HG02759 (cell line): Measurements from ENCODE around the gene CFAP221.
A peak's percentile ranks its signal among the peaks of the same experiment; 100 is the strongest.

Source experiments
- ATAC-seq: cut with Tn5 transposase; IDR thresholded peaks from one replicate; pipeline ENCODE4 v1.9.1; 2021; ENCODE audit warnings: mild to moderate bottlenecking, moderate library complexity; ENCODE audit not compliant: unreplicated experiment

CFAP221 gene

DNA sequence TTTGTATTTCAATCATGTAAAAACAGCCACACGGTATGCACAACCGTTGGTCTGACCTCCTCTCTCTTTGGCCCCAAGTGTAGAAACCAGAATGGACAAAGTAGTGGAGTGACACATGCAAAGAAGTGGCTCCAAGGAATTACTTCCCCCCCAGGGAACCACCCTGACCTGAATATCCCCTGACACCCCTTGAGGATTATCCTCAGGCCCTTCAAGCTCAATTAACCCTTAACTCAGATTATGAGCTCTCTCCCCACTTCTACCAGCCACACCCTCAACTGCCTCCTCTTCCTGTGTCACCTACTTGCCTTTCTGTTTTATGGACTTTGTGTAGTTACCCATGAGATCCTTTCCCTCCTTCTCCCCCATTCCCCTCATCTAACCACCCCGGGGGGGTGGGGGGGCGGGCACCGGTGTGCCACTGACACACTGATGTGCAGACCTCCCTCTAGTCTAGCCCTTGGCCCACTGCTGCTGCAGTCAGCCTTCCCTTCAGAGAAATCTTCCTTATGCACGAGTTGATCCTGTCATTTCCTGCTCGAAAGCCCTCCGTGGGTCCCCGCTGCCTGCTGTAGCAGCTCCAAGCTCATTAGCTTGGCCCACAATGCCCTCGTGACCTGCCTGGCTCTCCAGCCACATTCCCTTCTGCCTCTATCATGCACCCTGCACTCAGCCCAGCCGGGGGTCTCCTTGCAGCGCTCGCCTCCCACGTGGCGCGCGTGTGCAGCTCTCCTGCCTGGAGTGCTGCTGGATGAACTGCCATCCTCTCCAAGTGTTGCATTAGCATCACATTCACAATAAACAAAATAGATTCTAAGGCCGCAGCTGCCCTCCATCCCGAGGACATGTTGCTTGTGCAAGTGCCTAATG is 94.7 kb downstream of the CFAP221 start:
- no peak for ATAC-seq

DNA sequence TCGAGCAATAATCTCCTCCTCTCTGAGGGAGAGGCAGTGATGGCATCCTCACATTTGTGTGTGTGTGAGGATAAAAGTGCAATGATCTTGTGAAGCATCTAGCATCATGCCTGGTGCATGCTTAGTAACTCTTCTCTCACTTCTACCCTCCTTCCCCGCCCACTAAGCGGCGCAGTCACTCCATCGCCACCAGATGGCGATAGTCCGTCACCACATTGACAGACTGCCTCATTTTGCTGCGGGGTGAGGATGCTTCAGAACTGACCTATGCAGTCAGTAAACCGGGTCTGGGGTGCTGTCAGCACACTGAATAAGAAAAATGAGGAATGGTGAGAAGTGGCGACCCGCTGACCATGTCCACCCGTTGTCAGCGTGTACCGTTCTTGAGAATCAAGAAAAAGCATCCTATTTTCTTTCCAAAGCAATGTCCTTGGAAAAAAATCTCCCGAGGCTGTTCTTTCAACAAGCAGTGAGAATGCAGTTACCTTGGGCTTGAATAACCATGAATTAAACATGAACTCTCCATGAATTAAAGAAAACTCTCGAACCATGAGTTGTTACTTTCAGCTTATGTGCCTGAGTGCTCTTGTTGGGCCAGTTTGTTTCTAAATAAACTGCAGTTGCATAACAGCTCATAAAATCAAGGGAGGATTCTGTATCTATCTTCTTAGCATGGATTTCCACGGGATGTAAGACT is 97.5 kb downstream of the CFAP221 start:
- peak; percentile 99 for ATAC-seq

DNA sequence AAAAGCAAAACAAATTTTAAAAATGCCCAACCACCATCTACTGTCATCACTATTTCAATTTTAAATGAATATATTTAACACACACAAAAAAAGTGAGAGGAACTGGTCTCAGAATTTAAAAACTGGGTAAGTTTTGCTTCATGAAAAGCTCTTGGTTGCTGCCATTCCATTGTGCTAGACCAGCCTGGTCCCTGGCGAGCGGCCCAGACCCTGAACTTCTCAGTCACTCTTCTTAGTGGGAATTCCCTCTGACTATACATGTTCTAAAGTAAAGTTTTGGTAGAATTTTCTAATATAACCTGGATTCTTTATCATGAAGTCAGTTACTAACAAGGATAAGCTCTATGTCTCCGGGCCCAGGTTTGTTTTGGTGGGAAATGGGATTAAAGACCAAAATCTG is 99.9 kb downstream of the CFAP221 start:
- ATAC-seq: no peak

DNA sequence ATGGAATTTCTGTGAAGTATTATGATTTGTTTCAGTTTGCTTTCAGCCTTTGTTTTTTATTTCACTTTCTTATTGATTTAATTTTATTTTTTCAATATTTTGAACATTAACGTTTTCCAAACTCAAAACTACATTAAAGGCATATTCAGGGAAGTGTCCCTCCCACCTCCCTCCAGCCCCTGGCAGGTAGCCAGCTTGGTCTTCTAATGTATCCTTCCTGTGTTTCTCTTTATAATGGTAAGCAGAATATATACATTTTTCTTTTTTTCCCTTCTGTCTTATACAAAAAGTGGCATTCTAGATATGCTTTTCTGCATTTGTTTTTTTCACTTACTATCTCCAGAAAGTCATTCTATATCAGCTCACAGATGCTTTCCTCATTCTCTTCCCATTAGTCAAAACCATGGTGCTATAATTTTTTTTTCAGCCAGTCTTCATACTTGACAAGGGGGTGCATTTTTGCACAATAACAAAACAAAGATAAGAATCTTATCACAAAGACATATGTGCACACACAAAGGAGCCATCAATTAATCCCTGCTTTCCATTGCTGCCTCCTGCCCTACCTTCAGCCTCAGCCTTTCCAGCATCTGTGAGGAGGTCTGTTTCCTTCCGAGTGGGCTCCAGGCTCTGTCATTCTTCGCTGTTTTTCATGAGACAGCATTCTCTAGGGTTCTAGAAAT is 101.1 kb downstream of the CFAP221 start:
- no peak for ATAC-seq

DNA sequence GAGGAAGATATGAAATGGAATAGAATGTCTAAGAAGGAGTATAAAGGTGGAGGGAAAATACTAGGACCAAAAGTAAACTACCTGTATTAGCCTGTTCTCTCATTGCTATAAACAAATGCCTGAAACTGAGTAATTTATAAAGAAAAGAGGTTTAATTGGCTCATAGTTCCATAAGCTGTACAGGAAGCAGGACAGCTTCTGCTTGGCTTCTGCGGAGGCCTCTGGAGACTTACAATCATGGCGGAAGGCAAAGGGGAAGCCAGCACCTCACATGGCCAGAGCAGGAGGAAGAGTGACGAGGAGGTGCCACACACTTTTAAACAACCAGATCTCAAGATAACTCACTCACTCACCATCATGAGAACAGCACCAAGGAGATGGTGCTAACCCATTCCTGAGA is 101.9 kb downstream of the CFAP221 start:
- ATAC-seq: no peak

- ATAC-seq: peak; percentile 94
Measured at GRCh38 chr2:119647440-119648169, 103.4 kb downstream of the CFAP221 start.

GRCh38 chr2:119649364-119649917 is 105.2 kb downstream of the CFAP221 start:
- ATAC-seq: no peak

DNA sequence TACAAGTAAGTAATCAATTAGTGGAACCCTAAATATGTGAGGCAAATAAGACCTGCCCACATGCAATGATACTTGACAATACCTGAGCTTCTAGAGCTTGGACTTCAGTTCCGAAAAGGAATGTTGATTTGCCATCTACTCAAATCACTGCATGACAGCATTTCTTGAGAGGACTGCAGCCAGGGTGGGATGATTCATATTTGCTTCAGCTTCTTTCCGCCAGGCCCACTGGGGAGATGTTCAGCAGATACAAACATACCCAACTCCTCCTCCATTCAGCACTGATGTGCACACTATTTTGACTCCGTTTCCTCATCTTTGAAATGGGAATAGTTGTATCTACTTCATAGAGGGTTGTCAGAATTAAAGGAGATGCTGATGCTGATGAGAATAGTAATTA is 106.0 kb downstream of the CFAP221 start:
- no peak for ATAC-seq

- ATAC-seq: no peak
Measured at GRCh38 chr2:119650846-119651370, 106.7 kb downstream of the CFAP221 start.

- no peak for ATAC-seq
Measured at GRCh38 chr2:119657466-119658145, 113.4 kb downstream of the CFAP221 start.

GRCh38 chr2:119659601-119660342 is 115.5 kb downstream of the CFAP221 start:
- ATAC-seq: peak; percentile 57

DNA sequence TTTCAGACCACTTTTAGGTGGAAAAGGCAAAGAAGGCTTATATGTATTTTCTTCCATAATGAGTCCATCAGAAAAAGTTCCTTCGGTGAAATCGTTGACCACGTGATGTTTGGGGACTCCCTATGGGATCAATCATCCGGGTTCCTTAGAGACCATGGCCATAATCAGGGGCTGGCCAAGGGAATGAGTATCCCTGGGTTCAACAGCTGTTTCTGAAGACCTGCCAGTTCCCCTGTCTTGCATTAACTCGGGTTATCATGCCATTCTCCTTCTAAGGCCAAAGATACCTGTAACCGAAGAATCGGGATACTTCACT is 116.1 kb downstream of the CFAP221 start:
- no peak for ATAC-seq

- ATAC-seq: no peak
Measured at GRCh38 chr2:119662297-119662696, 118.0 kb downstream of the CFAP221 start.

- no peak for ATAC-seq
Measured at GRCh38 chr2:119668546-119668945, 124.3 kb downstream of the CFAP221 start.

DNA sequence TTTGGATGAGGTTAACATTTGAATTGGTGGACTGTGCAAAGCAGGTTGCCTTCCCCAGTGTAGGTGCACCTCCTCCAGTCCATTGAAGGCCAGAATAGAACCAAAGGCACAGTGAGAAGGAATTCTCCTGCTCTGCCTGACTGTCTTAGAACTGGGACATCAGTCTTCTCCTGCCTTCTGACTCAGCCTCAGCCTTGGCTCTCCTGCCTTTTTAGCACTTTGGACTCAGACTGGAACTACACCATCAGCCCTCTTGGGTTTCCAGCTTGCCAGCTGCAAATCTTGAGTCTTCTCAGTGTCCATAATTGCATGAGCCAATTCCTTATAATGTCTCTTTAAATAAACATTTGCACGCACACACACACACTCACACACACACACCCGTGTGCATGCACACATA is 126.8 kb downstream of the CFAP221 start:
- no peak for ATAC-seq

GRCh38 chr2:119671752-119672151 is 127.5 kb downstream of the CFAP221 start:
- ATAC-seq: no peak

DNA sequence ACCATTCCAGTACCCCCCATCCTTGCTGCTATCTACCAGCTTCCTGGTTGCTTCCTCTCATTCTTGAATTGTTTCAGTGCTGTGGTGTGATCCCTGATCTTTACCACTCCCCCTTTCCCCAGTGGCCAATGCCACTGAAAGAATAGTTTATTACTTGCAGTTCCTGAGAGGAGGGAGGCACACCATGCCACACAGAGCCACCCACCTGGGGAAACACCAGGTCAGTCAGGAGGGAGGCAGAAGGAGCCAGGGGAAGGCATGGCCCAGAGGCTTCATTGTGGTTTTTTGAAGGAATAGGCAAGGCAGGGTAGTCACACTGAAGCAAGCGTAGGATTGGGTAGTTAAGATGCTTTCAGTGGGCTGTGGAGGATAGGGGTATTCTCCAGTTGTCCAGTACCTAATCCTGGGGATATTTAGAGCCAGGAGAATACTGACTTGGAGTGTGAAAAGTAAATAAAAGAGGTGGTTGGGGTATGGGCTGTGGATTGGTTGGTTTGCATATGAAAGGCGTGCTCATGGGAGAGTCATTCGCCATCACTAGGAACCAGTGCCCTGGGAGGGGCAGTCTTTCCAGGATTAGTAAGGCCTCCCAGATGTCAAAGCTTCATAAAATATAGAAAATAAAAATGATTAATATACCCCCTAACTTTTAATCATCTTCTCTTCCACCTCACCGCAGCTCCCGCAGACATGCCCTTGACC is 128.1 kb downstream of the CFAP221 start:
- ATAC-seq: no peak

GRCh38 chr2:119673796-119674195 is 129.5 kb downstream of the CFAP221 start:
- no peak for ATAC-seq
